Activated gamma-delta T cell treated with anti-CD3 and anti-CD28 coated beads, Interleukin-2, amount 50 U/mL, for 16 hours (primary cell): ENCODE results near the gene AGFG1.
"Not testable (repeated sequence)": the region's sequence is repeated elsewhere in the genome, so short reads cannot be mapped to it uniquely, and the experiment has no call there.

ENCODE experiments used
- DNase-seq: peaks from one replicate; pipeline ENCODE4 v3.0.0-alpha.2; 2020; ENCODE audit warnings: low read depth

The AGFG1 gene

GRCh38 chr2:227499627-227500300 is 27.8 kb downstream of the AGFG1 start:
- DNase-seq: no peak

- no peak for DNase-seq
Measured at GRCh38 chr2:227500301-227500630, 28.3 kb downstream of the AGFG1 start.

DNA sequence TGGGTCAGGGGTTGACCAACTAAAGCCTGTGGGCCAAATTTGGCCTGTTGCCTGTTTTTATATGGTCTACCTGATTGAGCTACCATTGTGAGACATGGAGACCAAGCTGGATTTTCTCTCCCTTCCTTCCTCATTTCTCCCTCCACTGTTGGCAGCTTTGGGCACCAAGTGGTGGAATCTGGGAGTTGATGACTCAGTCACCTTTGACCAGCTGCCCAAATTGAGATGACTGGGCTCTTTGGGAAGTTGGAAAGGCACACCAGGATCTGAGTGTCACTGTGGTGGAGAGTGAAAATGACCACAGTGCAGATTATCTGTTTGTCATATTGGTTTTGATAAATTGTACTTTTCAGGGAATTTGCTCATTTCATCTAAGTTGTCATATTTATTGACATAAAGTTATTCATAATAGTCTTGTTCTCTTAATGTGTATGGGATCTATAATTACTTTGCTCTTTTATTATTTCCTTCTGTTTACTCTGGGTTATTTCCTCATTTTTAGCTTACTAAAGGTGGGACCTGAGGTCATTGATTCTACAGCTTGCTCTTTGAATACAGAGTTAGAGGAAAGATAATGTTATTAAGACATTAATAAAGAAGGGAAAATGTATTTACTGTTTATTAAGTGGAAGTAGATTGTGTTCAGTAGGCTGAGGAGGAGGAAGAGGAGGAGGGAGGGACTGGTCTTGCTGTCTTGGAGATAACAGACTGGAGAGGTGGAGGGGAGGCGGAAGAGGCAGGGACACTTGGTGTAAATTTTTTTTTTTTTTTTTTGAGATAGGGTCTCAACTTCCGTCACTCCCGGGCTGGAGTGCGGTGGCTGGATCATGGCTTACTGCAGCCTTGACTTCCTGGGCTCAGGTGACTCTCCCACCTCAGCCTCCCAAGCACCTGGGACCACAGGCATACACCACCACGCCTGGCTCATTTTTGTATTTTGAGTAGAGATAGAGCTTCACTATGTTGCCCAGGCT is 31.8 kb downstream of the AGFG1 start:
- no peak for DNase-seq

DNA sequence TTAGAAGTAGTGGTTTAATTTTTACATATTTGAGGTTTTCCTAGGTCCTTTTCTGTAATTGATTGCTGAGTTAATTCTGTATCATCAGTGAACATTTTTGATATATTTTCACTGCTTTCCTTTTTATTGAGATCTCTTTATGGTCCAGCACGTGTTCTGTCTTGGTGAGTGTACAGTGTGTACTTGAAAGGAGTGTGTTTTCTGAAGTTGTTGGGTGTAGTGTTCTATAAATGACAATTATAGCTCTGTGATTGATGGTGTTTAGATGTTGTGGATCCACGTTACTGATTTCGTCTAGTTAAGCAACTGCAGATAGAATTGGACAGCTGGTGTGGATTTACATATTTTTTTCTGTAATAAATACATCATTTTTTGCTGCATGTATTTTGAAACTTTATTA is 32.7 kb downstream of the AGFG1 start:
- DNase-seq: no peak

- DNase-seq: no peak
Measured at GRCh38 chr2:227506456-227506855, 34.5 kb downstream of the AGFG1 start.

GRCh38 chr2:227507963-227508362 is 36.0 kb downstream of the AGFG1 start:
- DNase-seq: no peak

GRCh38 chr2:227509076-227509475 is 37.1 kb downstream of the AGFG1 start:
- DNase-seq: no peak

DNA sequence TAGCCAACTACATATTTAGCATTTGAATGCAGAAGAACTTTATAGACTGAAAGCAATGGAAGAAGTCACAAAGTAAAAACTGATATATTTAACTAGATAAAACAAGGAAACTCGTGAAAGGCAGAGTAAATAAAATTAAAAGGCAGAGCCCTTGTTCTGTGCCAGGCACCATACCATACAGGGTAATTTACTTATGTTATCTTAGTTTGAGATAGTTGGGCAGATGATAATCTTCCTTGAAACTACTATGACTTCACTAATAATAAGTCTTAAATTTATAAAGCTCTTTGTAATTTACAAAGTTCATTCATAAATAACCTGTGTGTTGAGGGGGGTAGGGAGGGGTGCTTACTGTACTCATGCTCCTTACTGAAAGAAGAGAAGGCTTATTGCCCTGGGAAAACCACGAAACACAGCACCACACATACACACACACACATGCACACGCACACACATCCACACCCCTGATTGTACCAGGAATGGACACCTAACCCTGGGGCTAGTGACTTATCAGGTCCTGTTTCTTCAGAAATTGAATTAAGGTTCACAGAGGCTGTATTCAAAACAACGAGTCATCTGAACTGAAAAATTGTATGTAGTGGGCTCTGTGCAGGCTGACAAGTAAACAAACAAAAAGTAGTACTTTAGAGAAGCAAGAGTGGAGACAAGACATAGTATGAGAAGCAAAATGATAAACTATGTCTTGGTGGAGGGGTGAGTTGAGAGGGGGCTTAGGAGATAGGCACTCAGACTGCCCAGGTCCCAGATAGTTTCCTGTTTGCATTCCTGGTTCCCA is 38.1 kb downstream of the AGFG1 start:
- DNase-seq: no peak

GRCh38 chr2:227510620-227510958 is 38.6 kb downstream of the AGFG1 start:
- DNase-seq: no peak

DNA sequence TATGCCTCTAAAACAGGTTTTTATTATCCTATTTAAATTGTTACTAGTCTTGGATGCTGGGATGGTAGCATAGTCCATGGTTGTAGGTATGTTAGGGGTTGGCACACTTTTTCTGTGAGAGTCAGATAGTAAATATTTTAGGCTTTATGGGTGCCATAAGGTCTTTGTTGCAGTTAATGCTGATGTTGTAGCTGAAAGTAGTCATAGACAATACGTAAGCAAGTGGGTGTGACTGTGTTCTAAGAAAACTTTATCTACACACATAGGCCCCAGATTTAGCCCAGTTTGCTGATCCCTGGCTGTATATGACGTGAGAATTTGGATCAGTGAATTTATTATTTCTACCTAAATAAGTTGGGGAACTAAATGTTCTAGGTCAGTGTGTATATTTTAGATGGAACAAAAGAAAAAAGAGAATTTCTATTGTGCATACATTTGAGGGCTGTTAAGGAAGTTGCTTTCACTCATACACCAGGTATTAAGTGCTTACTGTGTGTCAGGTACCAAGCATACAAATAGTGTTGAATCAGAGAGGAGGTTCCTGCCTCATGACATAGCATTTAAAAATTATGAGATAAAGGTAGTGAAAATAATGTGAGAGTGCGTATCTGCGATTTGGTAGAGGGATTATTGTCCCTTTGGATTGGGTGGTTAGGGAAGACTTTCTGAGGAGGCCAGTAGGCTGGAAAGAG is 39.4 kb downstream of the AGFG1 start:
- no peak for DNase-seq

DNA sequence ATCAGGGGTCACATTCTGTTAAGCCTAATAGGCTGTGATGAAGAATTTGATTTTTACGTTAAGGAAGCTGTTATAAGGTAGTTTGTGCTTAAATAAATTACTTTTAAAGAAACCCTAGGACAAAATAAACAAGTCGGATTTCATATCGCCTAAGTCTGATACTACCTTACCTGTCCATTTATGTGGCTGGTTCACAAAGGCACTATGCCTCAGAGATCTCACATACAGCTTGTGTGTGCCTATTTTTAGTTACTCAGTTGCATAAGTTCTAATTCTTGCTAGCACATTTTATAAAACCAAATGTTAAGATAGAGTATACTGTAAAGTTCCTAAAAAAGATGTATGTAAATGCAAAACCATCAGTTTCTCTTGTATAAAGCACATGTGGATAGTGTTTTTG is 40.0 kb downstream of the AGFG1 start:
- DNase-seq: no peak

GRCh38 chr2:227513113-227513512 is 41.2 kb downstream of the AGFG1 start:
- DNase-seq: no peak

GRCh38 chr2:227515742-227516141 is 43.8 kb downstream of the AGFG1 start:
- DNase-seq: no peak

- no peak for DNase-seq
Measured at GRCh38 chr2:227517724-227518123, 45.8 kb downstream of the AGFG1 start.

GRCh38 chr2:227518278-227518865 is 46.4 kb downstream of the AGFG1 start:
- DNase-seq: not testable (repeated sequence)

- not testable (repeated sequence) for DNase-seq
Measured at GRCh38 chr2:227521178-227521577, 49.2 kb downstream of the AGFG1 start.

- no peak for DNase-seq
Measured at GRCh38 chr2:227524665-227525064, 52.7 kb downstream of the AGFG1 start.

GRCh38 chr2:227527351-227527750 is 55.4 kb downstream of the AGFG1 start:
- no peak for DNase-seq

DNA sequence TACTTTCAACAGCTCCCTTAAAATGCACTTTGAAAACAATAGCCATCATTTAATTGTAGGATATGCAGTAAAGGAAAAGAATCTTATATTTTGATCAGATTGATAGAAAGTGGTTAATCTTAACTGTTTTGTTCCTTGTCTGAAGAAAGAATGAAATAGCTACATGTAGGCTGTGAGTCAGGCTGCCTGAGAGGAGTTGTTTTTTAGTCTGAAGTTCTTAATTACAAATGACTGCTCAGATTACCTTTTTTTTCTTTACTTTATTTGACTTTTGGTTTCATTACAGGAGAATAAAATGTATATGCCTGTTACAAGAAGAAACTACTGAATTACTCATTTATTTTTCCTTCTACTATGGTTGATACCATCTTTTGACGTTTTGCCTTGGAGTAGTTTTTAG is 56.8 kb downstream of the AGFG1 start:
- no peak for DNase-seq

DNA sequence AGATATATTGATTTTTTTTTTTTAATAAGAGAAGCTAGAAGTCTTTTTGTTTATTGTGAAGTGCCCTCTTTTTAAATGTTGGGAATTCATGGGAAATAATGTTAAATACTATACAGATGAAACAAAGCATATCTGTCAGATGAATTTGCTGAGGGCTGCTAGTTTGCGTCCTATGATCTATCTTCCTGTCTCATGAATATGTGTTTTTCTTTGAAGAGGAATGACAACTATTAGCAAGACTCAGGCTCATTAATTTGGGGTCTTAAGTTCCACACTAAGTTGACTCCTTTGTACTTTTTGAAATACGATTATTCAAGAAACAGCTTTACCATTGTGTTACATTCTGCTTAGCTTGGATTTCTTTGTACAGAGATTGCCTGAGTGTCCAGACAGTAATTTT is 57.9 kb downstream of the AGFG1 start:
- DNase-seq: no peak

DNA sequence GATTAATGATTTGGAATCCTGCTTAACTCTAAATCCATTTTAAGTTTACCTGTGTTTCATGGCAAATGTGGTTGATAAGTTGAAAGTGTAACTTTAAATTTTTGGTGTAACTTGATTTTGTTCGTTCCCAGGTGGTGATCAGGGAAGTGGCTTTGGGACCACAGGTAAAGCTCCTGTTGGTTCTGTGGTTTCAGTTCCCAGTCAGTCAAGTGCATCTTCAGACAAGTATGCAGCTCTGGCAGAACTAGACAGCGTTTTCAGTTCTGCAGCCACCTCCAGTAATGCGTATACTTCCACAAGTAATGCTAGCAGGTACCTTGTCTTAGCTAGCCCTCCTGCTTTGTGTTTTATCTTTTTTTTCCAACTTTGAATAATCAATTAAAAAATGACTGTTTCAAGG is 62.8 kb downstream of the AGFG1 start:
- no peak for DNase-seq

GRCh38 chr2:227536445-227536844 is 64.5 kb downstream of the AGFG1 start:
- DNase-seq: no peak
